Activated T-cell treated with anti-CD3 and anti-CD28 coated beads, Interleukin-2, amount 50 U/mL, for 72 hours (primary cell): ENCODE results near the gene SLC25A30. TPM values are rescaled to one million over a fixed set of nuclear protein-coding genes. Genes with fewer than 3 reads are reported as not detected.
A peak's percentile ranks its signal among the peaks of the same experiment; 100 is the strongest.
"Not testable (repeated sequence)": the region's sequence is repeated elsewhere in the genome, so short reads cannot be mapped to it uniquely, and the experiment has no call there.

Experiments used
- ATAC-seq, 2 donors: fragments of 150-1000 bp; cut with Tn5 transposase; replicated peaks in 1 of 2; 2 replicates each; pipeline ENCODE4 v1.10.0; 2021; ENCODE audit warnings: moderate library complexity in 2 of 2, mild to moderate bottlenecking in 1 of 2
- DNase-seq, 2 donors: peaks; one replicate each; pipeline ENCODE4 v3.0.0; 2021 to 2022; ENCODE audit warnings: mixed read lengths in 1 of 2
- H3K27ac Mint-ChIP-seq: one replicate; pipeline ENCODE4 v1.8.0; 2022; ENCODE audit warnings: mild to moderate bottlenecking, moderate library complexity, mixed read lengths
- H3K27me3 Mint-ChIP-seq: one replicate; pipeline ENCODE4 v1.8.0; 2022; ENCODE audit warnings: low read depth, mixed read lengths
- H3K36me3 Mint-ChIP-seq, 2 donors: one replicate each; pipeline ENCODE4 v1.8.0; 2022; ENCODE audit warnings: mixed read lengths in 2 of 2, mild to moderate bottlenecking in 1 of 2; ENCODE audit not compliant: insufficient read depth in 2 of 2
- H3K4me1 Mint-ChIP-seq: one replicate; pipeline ENCODE4 v1.8.0; 2022; ENCODE audit warnings: low read depth, mixed read lengths
- H3K4me3 Mint-ChIP-seq, 2 donors: one replicate each; pipeline ENCODE4 v1.8.0; 2022; ENCODE audit warnings: mild to moderate bottlenecking in 2 of 2, mixed read lengths in 2 of 2, moderate library complexity in 2 of 2
- H3K9me3 Mint-ChIP-seq, 2 donors: one replicate each; pipeline ENCODE4 v1.8.0; 2022; ENCODE audit warnings: mixed read lengths in 2 of 2
- total RNA-seq, 2 donors: library from RNA; stranded (reverse); gene quantifications; one replicate each; pipeline ENCODE4 v1.2.3, GENCODE V29; 2022

The SLC25A30 gene
- total RNA-seq, 2 donors from 2014 or later: 17.9 to 19.8 TPM

GRCh38 chr13:45365558-45365885, 52.7 kb downstream of the SLC25A30 start:
- H3K9me3 Mint-ChIP-seq: peaks cover 3 to 4% of the 10 kb centered on the region in 2 donors
- ATAC-seq (no peak), DNase-seq (no peak)
- no peak overlapping the region for H3K27ac Mint-ChIP-seq
- H3K36me3 Mint-ChIP-seq: peaks cover 14 to 17% of the 10 kb centered on the region in 2 donors
- no peaks in the 10 kb centered on the region for H3K27me3 Mint-ChIP-seq
- H3K4me3 Mint-ChIP-seq: no peak overlapping the region
- H3K4me1 Mint-ChIP-seq: peaks cover 68% of the 10 kb centered on the region

GRCh38 chr13:45364876-45365557, 53.2 kb downstream of the SLC25A30 start:
- no peak for DNase-seq

GRCh38 chr13:45362939-45363338, 55.2 kb downstream of the SLC25A30 start:
- peak overlapping the region; percentile 41 for H3K27ac Mint-ChIP-seq
- DNase-seq (peak; percentile 9 to 13), ATAC-seq (no peak)
- peaks cover 3 to 4% of the 10 kb centered on the region in 2 donors for H3K9me3 Mint-ChIP-seq
- no peak overlapping the region for H3K4me3 Mint-ChIP-seq
- H3K27me3 Mint-ChIP-seq: no peaks in the 10 kb centered on the region
- peaks cover 53% of the 10 kb centered on the region for H3K4me1 Mint-ChIP-seq
- H3K36me3 Mint-ChIP-seq: peaks cover 12 to 21% of the 10 kb centered on the region in 2 donors

More at GRCh38 chr13:45364876-45365557, 53.2 kb downstream of the SLC25A30 start:
- Mint-ChIP-seq H3K27ac (no peak overlapping the region), H3K4me3 (no peak overlapping the region), H3K9me3 (peaks cover 3 to 4% of the 10 kb centered on the region in 2 donors), H3K4me1 (peaks cover 68% of the 10 kb centered on the region), H3K27me3 (no peaks in the 10 kb centered on the region), H3K36me3 (peaks cover 13 to 21% of the 10 kb centered on the region in 2 donors)
- ATAC-seq: no peak

GRCh38 chr13:45361596-45362206, 56.5 kb downstream of the SLC25A30 start:
- DNase-seq (no peak), ATAC-seq (peak in 1 of 2 donors; percentile 54)
- H3K36me3 Mint-ChIP-seq: peaks cover 16 to 25% of the 10 kb centered on the region in 2 donors
- peaks cover 51% of the 10 kb centered on the region for H3K4me1 Mint-ChIP-seq
- H3K4me3 Mint-ChIP-seq: no peak overlapping the region
- H3K9me3 Mint-ChIP-seq: peaks cover 3 to 4% of the 10 kb centered on the region in 2 donors
- H3K27me3 Mint-ChIP-seq: no peaks in the 10 kb centered on the region
- H3K27ac Mint-ChIP-seq: peak overlapping the region; percentile 8

GRCh38 chr13:45356966-45357672, 61.1 kb downstream of the SLC25A30 start:
- DNase-seq (no peak), ATAC-seq (peak; percentile 37 to 44)
- Mint-ChIP-seq H3K4me3 (no peak overlapping the region), H3K9me3 (peaks cover 0 to under 1% of the 10 kb centered on the region in 2 donors), H3K27ac (peak overlapping the region; percentile 63), H3K27me3 (no peaks in the 10 kb centered on the region), H3K4me1 (peaks cover 20% of the 10 kb centered on the region), H3K36me3 (peaks cover 10 to 17% of the 10 kb centered on the region in 2 donors)

- Mint-ChIP-seq H3K27me3 (no peaks in the 10 kb centered on the region), H3K4me3 (no peak overlapping the region), H3K27ac (no peak overlapping the region), H3K36me3 (peaks cover 6 to 14% of the 10 kb centered on the region in 2 donors), H3K9me3 (no peaks in the 10 kb centered on the region), H3K4me1 (peaks cover 14% of the 10 kb centered on the region)
- no peak for ATAC-seq
- no peak for DNase-seq
Observed at GRCh38 chr13:45353895-45354294, 64.3 kb downstream of the SLC25A30 start.

GRCh38 chr13:45352031-45352430, 66.1 kb downstream of the SLC25A30 start:
- ATAC-seq: no peak
- H3K36me3 Mint-ChIP-seq: peaks cover 3 to 8% of the 10 kb centered on the region in 2 donors
- no peak for DNase-seq
- H3K9me3 Mint-ChIP-seq: no peaks in the 10 kb centered on the region
- H3K27ac Mint-ChIP-seq: no peak overlapping the region
- no peaks in the 10 kb centered on the region for H3K27me3 Mint-ChIP-seq
- peaks cover 7% of the 10 kb centered on the region for H3K4me1 Mint-ChIP-seq
- no peak overlapping the region for H3K4me3 Mint-ChIP-seq

- DNase-seq: no peak
- H3K36me3 Mint-ChIP-seq: peaks cover 5 to 11% of the 10 kb centered on the region in 2 donors
- no peak overlapping the region for H3K27ac Mint-ChIP-seq
- no peak for ATAC-seq
- H3K4me1 Mint-ChIP-seq: no peaks in the 10 kb centered on the region
- H3K27me3 Mint-ChIP-seq: no peaks in the 10 kb centered on the region
- H3K9me3 Mint-ChIP-seq: no peaks in the 10 kb centered on the region
- no peak overlapping the region for H3K4me3 Mint-ChIP-seq
Observed at GRCh38 chr13:45350152-45350551, 68.0 kb downstream of the SLC25A30 start.

GRCh38 chr13:45349438-45349837, 68.7 kb downstream of the SLC25A30 start:
- Mint-ChIP-seq H3K27ac (peak overlapping the region; percentile 17), H3K4me1 (no peaks in the 10 kb centered on the region), H3K4me3 (no peak overlapping the region), H3K36me3 (peaks cover 8 to 13% of the 10 kb centered on the region in 2 donors), H3K27me3 (no peaks in the 10 kb centered on the region), H3K9me3 (no peaks in the 10 kb centered on the region)
- ATAC-seq (no peak), DNase-seq (no peak)

GRCh38 chr13:45344064-45344463, 74.1 kb downstream of the SLC25A30 start:
- ATAC-seq, H3K4me3 Mint-ChIP-seq, H3K27me3 Mint-ChIP-seq, H3K9me3 Mint-ChIP-seq, H3K27ac Mint-ChIP-seq, DNase-seq: not testable (repeated sequence)
- peaks cover 22% of the 10 kb centered on the region for H3K4me1 Mint-ChIP-seq
- H3K36me3 Mint-ChIP-seq: peaks cover 16 to 22% of the 10 kb centered on the region in 2 donors

Other genes with a start within 250 kb of the SLC25A30 start
- not detected for gene KCTD4, start 217.3 kb downstream of the SLC25A30 start, total RNA-seq
- 1,000 to 10,000 TPM; 3,358 to 3,644 TPM for gene TPT1, start 77.2 kb downstream of the SLC25A30 start, total RNA-seq
- gene COG3, start 46.6 kb upstream of the SLC25A30 start, total RNA-seq: 10 to 100 TPM; 28.0 to 29.8 TPM
- gene ERICH6B, start 197.4 kb upstream of the SLC25A30 start, total RNA-seq: not detected